HepG2 (cell line): Measurements from ENCODE around the gene TPSD1. TPM values are rescaled to one million over a fixed set of nuclear protein-coding genes. Genes with fewer than 3 reads are reported as not detected.

Experiments used
- ARHGAP35 ChIP-seq: sonication (generic); formaldehyde crosslinking; IDR thresholded peaks from 2 replicates; pipeline ENCODE4 v1.9.0; 2022; ENCODE audit warnings: mild to moderate bottlenecking, inconsistent platforms, moderate library complexity, missing genetic modification reagents, borderline replicate concordance
- DPF2 ChIP-seq: sonication (generic); formaldehyde crosslinking; IDR thresholded peaks from 2 replicates; pipeline ENCODE4 v1.4.0; 2020; ENCODE audit warnings: mild to moderate bottlenecking, low read depth, missing genetic modification reagents, borderline replicate concordance
- DZIP1 ChIP-seq: sonication (generic); formaldehyde crosslinking; IDR thresholded peaks from 2 replicates; pipeline ENCODE4 v1.5.0; 2020; ENCODE audit warnings: mild to moderate bottlenecking, missing genetic modification reagents
- MTERF4 ChIP-seq: sonication (generic); formaldehyde crosslinking; IDR thresholded peaks from 2 replicates; pipeline ENCODE4 v1.8.0; 2023; ENCODE audit warnings: mild to moderate bottlenecking, missing genetic modification reagents
- NBN ChIP-seq: fragments of 450-650 bp; conservative IDR thresholded peaks from 2 replicates; pipeline ENCODE4 v1.6.1; 2017
- REST ChIP-seq, 2 experiments: IDR thresholded peaks; 2 replicates each; pipeline ENCODE4 v1.6.1; 2011 to 2012; ENCODE audit warnings: low read length in 2 of 2, borderline replicate concordance in 1 of 2, low read depth in 1 of 2, mild to moderate bottlenecking in 1 of 2, moderate library complexity in 1 of 2
- SP140L ChIP-seq: sonication (generic); formaldehyde crosslinking; IDR thresholded peaks from 2 replicates; pipeline ENCODE4 v1.4.0; 2020; ENCODE audit warnings: missing genetic modification reagents, borderline replicate concordance
- TERF1 ChIP-seq: sonication (generic); formaldehyde crosslinking; IDR thresholded peaks from 2 replicates; pipeline ENCODE4 v1.8.0; 2022; ENCODE audit warnings: mild to moderate bottlenecking, missing genetic modification reagents, moderate library complexity
- ZBTB33 ChIP-seq: sonication (generic); formaldehyde crosslinking; IDR thresholded peaks from 2 replicates; pipeline ENCODE4 v1.4.0; 2020; ENCODE audit warnings: missing genetic modification reagents
- ZFP82 ChIP-seq: sonication (generic); formaldehyde crosslinking; IDR thresholded peaks from 2 replicates; pipeline ENCODE4 v1.5.1; 2020; ENCODE audit warnings: mild to moderate bottlenecking, missing genetic modification reagents, borderline replicate concordance
- ZKSCAN8 ChIP-seq: IDR thresholded peaks from 2 replicates; pipeline ENCODE4 v1.6.1; 2016; ENCODE audit warnings: borderline replicate concordance, missing genetic modification reagents, missing compliant biosample characterization
- ZNF235 ChIP-seq: sonication (generic); formaldehyde crosslinking; IDR thresholded peaks from 2 replicates; pipeline ENCODE4 v1.8.1; 2023; ENCODE audit warnings: mild to moderate bottlenecking, missing genetic modification reagents, borderline replicate concordance
- ZNF337 ChIP-seq: sonication (generic); formaldehyde crosslinking; IDR thresholded peaks from 2 replicates; pipeline ENCODE4 v1.5.1; 2020; ENCODE audit warnings: missing genetic modification reagents, low read depth, mild to moderate bottlenecking, borderline replicate concordance
- ZNF446 ChIP-seq: sonication (generic); formaldehyde crosslinking; IDR thresholded peaks from 2 replicates; pipeline ENCODE4 v1.5.0; 2020; ENCODE audit warnings: mild to moderate bottlenecking, missing genetic modification reagents
- ZNF546 ChIP-seq: sonication (generic); formaldehyde crosslinking; conservative IDR thresholded peaks from 2 replicates; pipeline ENCODE4 v1.8.1; 2023; ENCODE audit warnings: mild to moderate bottlenecking, missing genetic modification reagents
- ZSCAN20 ChIP-seq: sonication (generic); formaldehyde crosslinking; IDR thresholded peaks from 2 replicates; pipeline ENCODE4 v1.4.0; 2020; ENCODE audit warnings: missing genetic modification reagents, mild to moderate bottlenecking, borderline replicate concordance
- ZSCAN29 ChIP-seq: sonication (generic); formaldehyde crosslinking; conservative IDR thresholded peaks from 2 replicates; pipeline ENCODE4 v1.4.0; 2020; ENCODE audit warnings: mild to moderate bottlenecking, missing genetic modification reagents
- polyA plus RNA-seq, 8 experiments: library from polyadenylated mRNA; depleted of rRNA in 3 of 8; stranded (reverse) in 7 of 8; unstranded in 1 of 8; fragments of >200 nt; fragmentation: Illumina TruSeq in 4 of 8; extraction: Trizol in 4 of 8; gene quantifications; 2 replicates each; pipeline versions ENCODE4 v1.2.1 to v1.2.3, GENCODE V29; 2011 to 2016; ENCODE audit warnings: low read depth in 4 of 8, missing spikeins in 1 of 8, mixed read lengths in 1 of 8; ENCODE audit not compliant: insufficient read depth in 1 of 8
- total RNA-seq, 5 experiments: library from RNA; depleted of rRNA; stranded (reverse); fragments of >200 nt; fragmentation: Illumina TruSeq; extraction: Trizol; gene quantifications; 2 replicates each; pipeline ENCODE4 v1.2.3, GENCODE V29; 2016; ENCODE audit warnings: low read depth in 1 of 5

Gene TPSD1
- total and polyA plus RNA-seq, 2 of the 13 experiments (the other 11 are each of a cell fraction or from before 2014, with no cell fraction given): not detected

- TF ChIP-seq DZIP1 (no peak), SP140L (CRISPR knock-in tag) (no peak), NBN (no peak), ZSCAN29 (no peak), ZNF235 (CRISPR knock-in tag) (no peak), ZKSCAN8 (CRISPR knock-in tag) (no peak), TERF1 (no peak), ZNF337 (CRISPR knock-in tag) (no peak), ZBTB33 (CRISPR knock-in tag) (no peak), MTERF4 (CRISPR knock-in tag) (no peak), ZNF446 (0 out of 2 replicates have a peak, but pooled peaks have one; percentile 9), ZSCAN20 (CRISPR knock-in tag) (no peak), DPF2 (CRISPR knock-in tag) (no peak), ZFP82 (no peak), ARHGAP35 (CRISPR knock-in tag) (no peak), REST (IDR thresholded peaks at IDR 0.05; ENCODE audit: borderline replicate concordance in 1 of 2, low read depth in 1 of 2, low read length in 2 of 2) (no peak), ZNF546 (CRISPR knock-in tag) (no peak)
Measured at GRCh38 chr16:1308036-1308976, 52.4 kb downstream of the TPSD1 start (continued).
